HG03469 (cell line): Measurements from ENCODE around the gene BANP.
"Not testable (repeated sequence)": the region's sequence is repeated elsewhere in the genome, so short reads cannot be mapped to it uniquely, and the experiment has no call there.

Source experiments
- ATAC-seq: cut with Tn5 transposase; IDR thresholded peaks from one replicate; pipeline ENCODE4 v1.9.1; 2021; ENCODE audit warnings: mild to moderate bottlenecking, moderate library complexity, moderate number of reproducible peaks; ENCODE audit not compliant: unreplicated experiment

Gene BANP

GRCh38 chr16:87950765-87951551 lies at the start of gene BANP:
Gene BANP, plus strand, starts transcription at chr16:87951434. Its CDS starts 23,682 bp downstream, at chr16:87975116.
- peak; percentile 81 for ATAC-seq

GRCh38 chr16:87904963-87905362 lies 46.3 kb upstream of the BANP start:
- ATAC-seq = not testable (repeated sequence)

GRCh38 chr16:87905521-87905920 lies 45.7 kb upstream of the BANP start:
- ATAC-seq = not testable (repeated sequence)

GRCh38 chr16:87908101-87908500 lies 43.1 kb upstream of the BANP start:
- not testable (repeated sequence) for ATAC-seq

- peak; percentile 60 for ATAC-seq
These were observed 41.9 kb upstream of the BANP start for GRCh38 chr16:87909203-87909935.

- ATAC-seq = not testable (repeated sequence)
These were observed 40.0 kb upstream of the BANP start for GRCh38 chr16:87911106-87911763.

GRCh38 chr16:87912691-87913090 lies 38.5 kb upstream of the BANP start:
- ATAC-seq = not testable (repeated sequence)

- not testable (repeated sequence) for ATAC-seq
These were observed 37.1 kb upstream of the BANP start for GRCh38 chr16:87914021-87914725.

GRCh38 chr16:87914812-87915211 lies 36.4 kb upstream of the BANP start:
- ATAC-seq = no peak

GRCh38 chr16:87917503-87917902 lies 33.7 kb upstream of the BANP start:
- no peak for ATAC-seq

- ATAC-seq = no peak
These were observed 32.9 kb upstream of the BANP start for GRCh38 chr16:87918338-87918737.

- ATAC-seq = no peak
These were observed 32.2 kb upstream of the BANP start for GRCh38 chr16:87918866-87919680.

GRCh38 chr16:87919681-87919994 lies 31.6 kb upstream of the BANP start:
- no peak for ATAC-seq

- no peak for ATAC-seq
These were observed 29.9 kb upstream of the BANP start for GRCh38 chr16:87921236-87921773.

GRCh38 chr16:87922250-87922871 lies 28.9 kb upstream of the BANP start:
- ATAC-seq = no peak

- no peak for ATAC-seq
These were observed 27.0 kb upstream of the BANP start for GRCh38 chr16:87924041-87924810.

GRCh38 chr16:87924811-87925670 lies 26.2 kb upstream of the BANP start:
- ATAC-seq = no peak
